ENCODE measurements around the gene GOLGA8N.

The GOLGA8N gene

GRCh38 chr15:32656496-32656895 is 63.2 kb downstream of the GOLGA8N start:
- Histone ChIP-seq H3K36me3 (no peaks in the 10 kb centered on the region), H3K27me3 (ENCODE audit: insufficient read depth, low read depth, severe bottlenecking) (no peaks in the 10 kb centered on the region), H3K27ac (no peak overlapping the region), H3K9me3 (ENCODE audit: severe bottlenecking) (no peaks in the 10 kb centered on the region), H3K4me3 (ENCODE audit: low read depth, low read length) (no peak overlapping the region)
- no peak for TF ChIP-seq CTCF (IDR thresholded peaks at IDR 0.05; ENCODE audit: low read depth, low read length)
- no peak for DNase-seq

Data from WERI-Rb-1 (cell line).